ENCODE measurements around the gene MRPS21.

DNA sequence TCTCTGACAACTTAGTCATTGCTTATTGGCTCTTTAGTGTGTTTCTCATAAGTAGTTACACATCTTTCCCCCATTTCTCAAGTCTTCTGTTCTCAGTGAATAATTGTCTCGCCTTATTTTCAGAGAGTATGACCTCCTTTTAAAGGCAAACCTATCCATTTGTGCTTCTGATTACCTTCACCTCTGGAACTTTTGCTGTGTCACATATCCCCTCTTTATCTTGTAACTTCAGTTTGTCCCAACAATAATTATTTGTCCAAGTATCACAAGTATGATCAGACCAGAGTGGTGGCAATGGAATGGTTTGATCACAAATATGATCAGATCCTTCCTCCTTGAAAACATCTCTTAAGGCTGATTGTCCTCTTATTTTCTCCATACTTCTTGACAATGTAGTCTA lies 5.3 kb upstream of the MRPS21 start:
- TF ChIP-seq, protein P1, sequence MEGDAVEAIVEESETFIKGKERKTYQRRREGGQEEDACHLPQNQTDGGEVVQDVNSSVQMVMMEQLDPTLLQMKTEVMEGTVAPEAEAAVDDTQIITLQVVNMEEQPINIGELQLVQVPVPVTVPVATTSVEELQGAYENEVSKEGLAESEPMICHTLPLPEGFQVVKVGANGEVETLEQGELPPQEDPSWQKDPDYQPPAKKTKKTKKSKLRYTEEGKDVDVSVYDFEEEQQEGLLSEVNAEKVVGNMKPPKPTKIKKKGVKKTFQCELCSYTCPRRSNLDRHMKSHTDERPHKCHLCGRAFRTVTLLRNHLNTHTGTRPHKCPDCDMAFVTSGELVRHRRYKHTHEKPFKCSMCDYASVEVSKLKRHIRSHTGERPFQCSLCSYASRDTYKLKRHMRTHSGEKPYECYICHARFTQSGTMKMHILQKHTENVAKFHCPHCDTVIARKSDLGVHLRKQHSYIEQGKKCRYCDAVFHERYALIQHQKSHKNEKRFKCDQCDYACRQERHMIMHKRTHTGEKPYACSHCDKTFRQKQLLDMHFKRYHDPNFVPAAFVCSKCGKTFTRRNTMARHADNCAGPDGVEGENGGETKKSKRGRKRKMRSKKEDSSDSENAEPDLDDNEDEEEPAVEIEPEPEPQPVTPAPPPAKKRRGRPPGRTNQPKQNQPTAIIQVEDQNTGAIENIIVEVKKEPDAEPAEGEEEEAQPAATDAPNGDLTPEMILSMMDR (IDR thresholded peaks at IDR 0.05): no peak
- no peak for TF ChIP-seq POLR2A (IDR thresholded peaks at IDR 0.05)

Data from ovary (tissue), 3 donors.